Astrocyte of the spinal cord (primary cell): ENCODE results near the gene FBN2.
"Not testable (repeated sequence)": the region's sequence is repeated elsewhere in the genome, so short reads cannot be mapped to it uniquely, and the experiment has no call there.

Experiments
- DNase-seq: peaks from one replicate; pipeline ENCODE4 v3.0.0; 2011; ENCODE audit warnings: low read depth, low spot score
- H3K4me3 ChIP-seq: 2 replicates; pipeline ENCODE4 v1.5.1; 2011; ENCODE audit warnings: low read depth, mild to moderate bottlenecking, low read length, moderate library complexity
- in situ Hi-C: cut with HindIII; loops from 2 replicates; pipeline ENCODE4 v1.10.0; 2017; ENCODE audit warnings: low sequenced_read_pairs
- TF ChIP-seq, protein P1 (sequence below): IDR thresholded peaks from 2 replicates; pipeline ENCODE4 v1.5.1; 2012; ENCODE audit warnings: low read depth, mild to moderate bottlenecking, low read length, inconsistent platforms

FBN2 gene

DNA sequence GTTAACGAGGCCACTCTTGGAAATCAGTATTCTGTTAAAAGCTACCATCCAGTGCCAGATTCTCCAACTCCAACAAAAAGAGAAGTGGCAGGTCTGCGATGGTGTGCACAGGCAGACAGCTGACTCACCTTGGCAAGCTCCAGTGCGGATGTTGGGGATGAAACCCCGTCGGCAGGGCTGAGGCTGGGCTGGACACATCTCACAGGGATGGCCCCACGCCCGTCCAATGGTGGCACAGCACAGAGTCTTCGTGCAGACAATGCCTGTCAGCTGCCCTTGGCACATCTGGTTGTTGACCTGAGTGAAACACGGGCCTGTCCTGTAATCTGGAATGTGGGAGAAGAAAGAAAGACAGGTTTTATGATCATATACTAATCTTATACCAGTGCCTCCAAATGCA lies 73.4 kb downstream of the FBN2 start:
- DNase-seq, result no peak
- in situ Hi-C loops, result no loop called here
- no peak overlapping the region for H3K4me3 ChIP-seq
- TF ChIP-seq, protein P1, sequence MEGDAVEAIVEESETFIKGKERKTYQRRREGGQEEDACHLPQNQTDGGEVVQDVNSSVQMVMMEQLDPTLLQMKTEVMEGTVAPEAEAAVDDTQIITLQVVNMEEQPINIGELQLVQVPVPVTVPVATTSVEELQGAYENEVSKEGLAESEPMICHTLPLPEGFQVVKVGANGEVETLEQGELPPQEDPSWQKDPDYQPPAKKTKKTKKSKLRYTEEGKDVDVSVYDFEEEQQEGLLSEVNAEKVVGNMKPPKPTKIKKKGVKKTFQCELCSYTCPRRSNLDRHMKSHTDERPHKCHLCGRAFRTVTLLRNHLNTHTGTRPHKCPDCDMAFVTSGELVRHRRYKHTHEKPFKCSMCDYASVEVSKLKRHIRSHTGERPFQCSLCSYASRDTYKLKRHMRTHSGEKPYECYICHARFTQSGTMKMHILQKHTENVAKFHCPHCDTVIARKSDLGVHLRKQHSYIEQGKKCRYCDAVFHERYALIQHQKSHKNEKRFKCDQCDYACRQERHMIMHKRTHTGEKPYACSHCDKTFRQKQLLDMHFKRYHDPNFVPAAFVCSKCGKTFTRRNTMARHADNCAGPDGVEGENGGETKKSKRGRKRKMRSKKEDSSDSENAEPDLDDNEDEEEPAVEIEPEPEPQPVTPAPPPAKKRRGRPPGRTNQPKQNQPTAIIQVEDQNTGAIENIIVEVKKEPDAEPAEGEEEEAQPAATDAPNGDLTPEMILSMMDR, result no peak

DNA sequence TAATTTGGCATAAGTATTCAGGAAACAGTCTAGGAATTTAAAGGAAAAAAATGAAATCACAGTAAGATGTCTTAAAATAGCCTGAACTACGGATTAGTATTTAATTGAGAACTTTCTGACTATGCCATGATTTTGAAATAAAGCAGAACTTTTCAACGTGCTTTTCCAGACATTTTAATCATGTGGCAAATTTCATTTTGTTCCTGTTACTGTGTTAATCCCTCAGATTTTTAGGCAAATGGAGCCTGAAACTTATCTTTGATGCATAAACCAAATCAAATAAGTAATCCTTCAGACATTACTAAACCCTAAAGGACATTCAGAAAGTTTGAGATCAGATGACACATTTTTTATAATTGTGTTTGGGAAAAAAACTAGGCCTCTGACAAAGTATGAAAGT lies 75.7 kb downstream of the FBN2 start:
- DNase-seq, result no peak
- TF ChIP-seq, protein P1, result no peak
- in situ Hi-C loops, result no loop called here

DNA sequence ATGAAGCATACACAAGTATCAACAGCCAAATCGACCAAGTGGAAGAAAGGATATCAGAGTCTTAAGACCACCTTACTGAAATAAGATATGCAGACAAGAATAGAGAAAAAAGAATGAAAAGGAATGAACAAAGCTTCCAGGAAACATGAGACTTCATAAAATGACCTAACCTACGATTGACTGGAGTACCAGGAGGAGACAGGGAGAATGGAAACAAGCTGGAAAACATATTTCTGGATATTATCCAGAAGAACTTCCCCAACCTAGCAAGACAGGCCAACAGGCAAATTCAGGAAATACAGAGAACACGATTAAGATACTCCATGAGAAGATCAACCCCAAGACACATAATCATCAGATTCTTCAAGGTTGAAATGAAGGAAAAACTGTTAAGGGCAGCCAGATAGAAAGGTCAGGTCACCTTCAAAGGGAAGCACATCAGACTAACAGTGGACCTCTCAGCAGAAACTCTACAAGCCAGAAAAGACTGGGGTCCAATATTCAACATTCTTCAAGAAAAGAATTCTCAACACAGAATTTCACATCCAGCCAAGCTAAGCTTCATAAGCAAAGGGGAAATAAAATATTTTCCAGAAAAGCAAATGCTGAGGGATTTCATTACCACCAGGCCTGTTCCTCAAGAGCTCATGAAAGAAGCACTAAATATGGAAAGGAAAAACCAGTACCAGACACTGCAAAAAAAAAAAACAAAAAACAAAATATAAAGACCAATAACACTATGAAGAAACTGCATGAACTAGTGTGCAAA lies 80.7 kb downstream of the FBN2 start:
- DNase-seq, H3K4me3 ChIP-seq, in situ Hi-C loops: not testable (repeated sequence)

More for the DNA sequence above, 75.7 kb downstream of the FBN2 start:
- no peak overlapping the region for H3K4me3 ChIP-seq

DNA sequence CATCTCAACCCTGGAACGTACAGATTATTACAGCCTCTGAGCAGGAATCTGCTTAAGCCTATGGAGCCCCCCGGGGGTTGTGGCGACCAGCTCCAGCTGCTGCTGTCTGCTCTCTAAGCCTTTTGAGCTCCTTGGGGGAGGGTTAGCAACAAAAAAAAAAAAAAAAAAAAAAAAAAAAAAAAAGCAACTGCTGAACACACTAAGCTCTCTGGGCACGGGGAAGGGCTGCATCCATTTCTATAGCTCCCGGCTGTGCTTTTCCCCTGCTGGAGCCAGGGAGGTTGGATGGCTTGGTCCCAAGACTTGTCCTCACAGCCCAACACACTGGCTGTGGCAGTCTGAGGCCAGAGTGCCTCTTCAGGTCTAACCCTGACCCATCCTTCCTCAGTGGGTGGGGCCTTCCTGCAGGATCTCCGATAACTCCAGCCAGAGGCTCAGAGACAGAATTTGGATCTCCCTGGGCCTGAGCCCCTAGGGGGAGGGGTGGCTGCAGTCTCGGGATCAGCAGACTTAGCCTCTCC lies 82.1 kb downstream of the FBN2 start:
- H3K4me3 ChIP-seq, result no peak overlapping the region
- TF ChIP-seq, protein P1, result no peak
- no peak for DNase-seq
- in situ Hi-C loops, result no loop called here

DNA sequence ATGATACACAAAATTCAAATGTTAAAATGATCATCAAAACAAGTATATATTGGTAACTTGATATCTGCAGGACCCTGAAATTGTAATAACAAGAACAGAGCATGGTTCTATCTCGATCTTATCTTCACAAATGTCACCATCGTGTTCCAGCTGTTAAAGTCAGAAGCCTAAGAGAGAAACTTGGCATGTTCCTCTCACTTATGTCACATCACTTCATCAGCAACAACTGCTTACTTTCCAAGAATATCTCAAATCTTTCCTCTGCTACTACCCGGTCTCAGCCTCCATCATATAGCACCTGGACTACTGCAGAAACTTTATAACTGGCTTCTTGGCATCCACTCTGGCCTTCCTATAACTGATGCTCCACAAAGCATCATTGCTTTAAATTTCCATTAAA lies 84.9 kb downstream of the FBN2 start:
- no peak overlapping the region for H3K4me3 ChIP-seq
- DNase-seq, result no peak
- in situ Hi-C loops, result no loop called here
- TF ChIP-seq, protein P1, result no peak

DNA sequence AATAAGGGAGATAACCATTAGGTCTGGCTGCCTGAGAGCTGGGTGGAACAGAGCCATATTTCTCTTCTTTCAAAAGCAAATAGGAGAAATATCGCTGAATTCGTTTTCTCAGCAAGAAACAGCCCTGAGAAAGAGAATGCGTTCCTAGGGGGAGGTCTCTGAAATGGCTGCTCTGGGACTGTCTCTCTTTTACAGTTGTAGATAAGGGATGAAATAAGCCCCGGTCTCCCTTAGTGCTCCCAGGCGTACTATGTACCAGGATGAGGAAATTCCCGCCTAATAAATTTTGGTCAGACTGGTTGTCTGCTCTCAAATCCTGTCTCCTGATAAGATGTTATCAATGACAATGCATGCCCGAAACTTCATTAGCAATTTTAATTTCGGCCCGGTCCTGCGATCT lies 90.8 kb downstream of the FBN2 start:
- in situ Hi-C loops, H3K4me3 ChIP-seq, DNase-seq: not testable (repeated sequence)

DNA sequence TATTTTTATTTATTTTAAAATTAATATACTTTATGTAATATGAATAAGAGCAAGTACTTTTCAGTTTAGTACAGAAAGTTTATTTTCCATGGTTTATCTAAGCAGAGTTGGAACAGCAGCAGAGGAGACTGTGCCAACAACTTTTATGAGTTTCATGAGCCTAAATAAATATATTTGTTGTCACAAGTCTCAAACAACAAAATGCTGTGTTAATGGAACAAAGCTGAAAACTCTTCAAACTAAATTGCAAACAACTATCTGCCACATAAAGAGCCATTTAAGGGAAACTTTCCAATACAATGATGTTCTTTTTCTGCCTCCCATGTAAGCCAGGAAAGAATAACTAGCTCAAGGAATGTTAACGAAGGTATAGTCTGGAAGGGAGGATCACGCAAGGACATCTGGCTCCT lies 96.1 kb downstream of the FBN2 start:
- DNase-seq, result no peak
- in situ Hi-C loops, result no loop called here
- TF ChIP-seq, protein P1, result no peak
- no peak overlapping the region for H3K4me3 ChIP-seq

DNA sequence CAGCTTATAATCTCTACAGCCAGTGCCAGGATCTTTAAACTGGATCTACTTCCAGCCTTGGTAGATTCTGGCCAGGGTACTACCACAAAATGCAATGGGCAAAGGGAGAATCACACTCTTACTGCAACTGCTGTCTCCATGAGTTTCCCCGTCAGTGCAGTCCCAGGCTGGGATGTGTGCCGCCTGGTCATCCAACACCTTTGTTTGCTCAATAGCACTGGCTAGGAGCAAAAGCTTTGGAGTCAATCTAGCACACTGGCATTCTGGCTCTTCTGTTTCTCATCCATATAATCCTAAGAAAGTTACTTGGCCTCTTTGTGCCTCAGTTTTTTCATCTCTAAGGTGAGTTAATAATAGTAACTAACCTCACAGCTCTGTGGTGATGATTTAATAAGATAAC lies 96.9 kb downstream of the FBN2 start:
- no peak overlapping the region for H3K4me3 ChIP-seq
- TF ChIP-seq, protein P1, result no peak
- in situ Hi-C loops, result no loop called here
- DNase-seq, result no peak
